CMK (cell line): ENCODE results near the gene SORBS2.

ENCODE experiments used
- DNase-seq: peaks from one replicate; pipeline ENCODE4 v3.0.0-alpha.2; 2010; ENCODE audit warnings: low read depth

Gene SORBS2

DNA sequence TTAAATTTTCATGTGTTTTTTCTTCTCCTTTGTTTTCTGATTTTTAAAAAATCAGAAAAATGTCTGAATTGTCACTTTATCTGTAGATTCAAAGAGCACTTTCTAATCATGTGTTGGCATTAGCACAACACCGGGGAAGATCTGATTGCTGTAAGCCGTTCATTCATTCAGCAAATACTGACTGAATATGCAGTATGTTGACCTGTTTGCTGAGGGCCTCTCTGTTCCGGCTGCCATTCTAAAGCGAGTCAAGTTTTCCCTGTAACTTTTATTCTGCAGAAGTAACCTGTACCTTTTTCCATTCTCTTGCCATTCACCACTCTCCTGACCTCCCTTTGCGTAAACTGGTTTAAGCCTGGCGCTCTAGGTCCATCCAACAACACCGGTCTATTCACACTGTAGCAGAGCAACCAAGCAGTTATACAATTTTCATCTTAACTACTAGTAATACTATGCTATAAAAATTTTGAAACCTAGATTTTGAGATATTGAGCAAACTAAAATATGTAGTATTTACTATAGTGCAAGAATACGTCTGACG lies 6.7 kb downstream of the SORBS2 start:
- DNase-seq = no peak

DNA sequence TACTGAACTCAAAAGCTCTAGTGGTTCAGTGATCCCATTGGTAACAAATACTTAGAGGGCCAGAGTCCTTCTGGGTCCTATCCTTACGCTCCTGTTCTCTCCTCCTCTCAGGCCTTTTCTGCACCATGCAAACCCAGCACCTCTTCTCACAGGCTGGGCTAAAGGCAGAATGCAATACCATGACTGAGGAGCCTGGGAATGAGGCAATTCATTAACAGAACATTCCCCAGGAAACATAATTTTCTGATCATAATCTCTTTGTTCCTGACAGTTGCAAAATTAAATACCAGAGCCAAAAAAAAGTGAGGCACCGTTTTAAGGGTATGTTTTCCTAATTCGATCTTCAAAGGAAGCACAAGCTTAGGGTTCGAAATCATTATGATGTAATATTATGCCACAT lies 9.0 kb downstream of the SORBS2 start:
- no peak for DNase-seq

DNA sequence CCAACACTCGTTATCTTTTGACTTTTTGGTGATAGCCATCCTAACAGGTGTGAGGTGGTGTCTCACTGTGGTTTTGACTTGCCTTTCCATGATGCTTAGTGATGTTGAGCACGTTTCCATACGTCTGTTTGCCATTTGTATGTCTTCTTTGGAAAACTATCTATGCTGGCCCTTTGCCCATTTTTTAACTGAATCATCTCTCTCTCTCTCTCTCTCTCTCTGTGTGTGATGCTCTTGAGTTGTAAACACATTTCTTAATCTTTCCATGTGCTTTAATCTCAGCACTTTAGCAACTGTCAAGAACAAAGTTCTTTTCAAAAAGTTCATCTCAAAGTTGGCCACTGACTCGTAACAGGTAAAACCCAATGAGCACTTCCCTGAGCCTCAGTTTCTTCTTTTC lies 10.5 kb downstream of the SORBS2 start:
- no peak for DNase-seq

DNA sequence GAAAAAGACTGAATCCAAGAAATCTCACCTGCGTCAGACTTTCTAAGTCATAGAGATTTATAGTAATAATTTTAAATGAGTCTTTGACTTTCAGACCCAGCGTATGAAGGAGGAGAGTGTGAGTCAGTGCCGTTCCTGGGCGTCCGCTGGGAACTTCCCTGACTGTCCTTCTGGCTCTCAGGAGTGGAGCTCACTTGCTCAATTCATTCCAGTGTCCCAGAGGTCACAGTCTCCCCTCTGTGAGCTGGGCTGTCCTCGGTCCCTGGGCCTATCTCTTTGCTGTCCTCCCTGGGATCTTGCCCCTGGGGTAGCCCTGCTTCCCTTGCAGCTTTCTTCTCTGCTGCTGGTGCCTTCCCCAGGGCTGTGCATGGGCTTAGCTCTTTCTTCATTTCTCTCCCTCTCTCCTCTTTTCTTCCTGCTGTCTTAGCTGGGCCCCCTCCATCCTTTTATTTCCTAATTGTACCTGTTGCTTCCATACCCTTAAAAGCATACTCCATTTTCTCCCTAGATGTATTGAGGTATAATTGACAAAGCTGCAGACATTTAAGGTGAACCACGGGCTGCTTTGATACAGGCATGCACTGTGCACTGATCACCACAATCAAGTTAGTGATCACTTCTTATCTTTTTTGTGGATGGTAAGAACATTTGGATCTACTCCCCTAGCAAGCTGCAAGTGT lies 11.6 kb downstream of the SORBS2 start:
- DNase-seq = no peak

DNA sequence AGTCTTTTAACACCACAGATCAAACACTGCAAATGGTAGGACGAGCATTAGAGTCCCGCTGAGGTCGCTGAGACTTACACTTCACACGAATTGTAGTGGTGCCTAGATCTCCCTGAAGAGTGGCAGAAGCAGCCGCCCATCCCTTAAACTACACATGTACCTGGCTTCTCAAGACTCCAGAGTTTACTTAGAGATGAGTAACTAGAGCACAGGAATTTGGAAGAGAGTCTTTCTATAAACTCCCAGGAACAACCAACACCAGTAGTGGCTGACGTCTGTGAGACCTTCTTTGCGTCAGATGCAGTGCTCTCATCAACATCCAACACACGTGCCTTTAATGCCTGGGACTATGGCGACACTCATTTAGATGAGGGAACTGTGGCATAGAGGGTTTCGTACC lies 12.6 kb downstream of the SORBS2 start:
- DNase-seq = no peak

DNA sequence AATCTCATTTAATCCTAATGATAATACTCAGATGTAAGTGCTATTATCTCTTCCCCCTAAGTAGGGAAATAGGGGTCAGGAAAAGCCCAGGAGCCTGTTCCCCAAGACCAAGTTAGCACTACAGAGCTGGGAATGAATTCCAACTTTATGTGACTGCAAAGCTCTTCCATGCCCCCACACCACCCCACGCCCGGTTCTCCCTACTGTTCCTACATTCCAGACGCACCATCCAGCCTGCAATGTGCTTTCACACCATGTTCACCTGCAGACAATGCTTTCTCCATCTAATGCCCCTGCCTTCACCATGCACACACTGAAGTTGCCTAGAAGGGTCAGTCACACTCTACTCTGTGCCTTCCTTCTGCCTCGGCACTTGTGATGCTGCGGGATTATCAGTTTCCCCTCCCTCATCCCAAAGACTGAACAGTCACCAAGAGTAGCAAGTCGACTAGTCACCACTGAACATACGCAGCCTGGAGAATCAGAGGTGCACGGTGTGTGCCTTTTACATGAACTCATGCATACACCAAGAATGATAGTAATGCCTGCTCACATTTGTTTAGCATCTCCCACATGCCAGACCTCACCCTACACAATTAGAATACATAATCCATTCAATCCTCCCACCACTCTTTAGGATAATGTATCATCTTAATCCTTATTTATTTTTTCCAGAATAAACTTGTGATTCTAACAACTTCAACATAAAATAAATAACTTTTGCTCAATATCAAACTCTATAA lies 14.2 kb downstream of the SORBS2 start:
- DNase-seq = no peak

DNA sequence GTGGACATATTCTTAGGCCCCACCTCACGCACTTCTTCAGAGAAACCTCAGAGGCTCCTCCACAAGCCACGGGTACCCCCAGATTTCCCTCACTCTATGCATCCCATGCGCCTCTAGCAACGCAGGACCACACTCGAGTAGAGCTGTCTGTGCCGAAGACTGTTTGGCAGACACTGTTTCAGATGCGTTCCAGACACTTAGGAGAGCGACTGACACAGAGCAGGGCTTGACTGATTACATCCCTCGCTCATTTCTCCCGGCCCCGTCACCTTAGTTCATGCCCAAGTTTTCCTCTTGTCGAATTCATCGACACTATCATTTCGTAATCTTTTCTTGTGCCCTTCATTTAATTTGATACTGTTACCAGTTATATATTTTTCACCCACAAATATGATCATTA lies 15.0 kb downstream of the SORBS2 start:
- no peak for DNase-seq

DNA sequence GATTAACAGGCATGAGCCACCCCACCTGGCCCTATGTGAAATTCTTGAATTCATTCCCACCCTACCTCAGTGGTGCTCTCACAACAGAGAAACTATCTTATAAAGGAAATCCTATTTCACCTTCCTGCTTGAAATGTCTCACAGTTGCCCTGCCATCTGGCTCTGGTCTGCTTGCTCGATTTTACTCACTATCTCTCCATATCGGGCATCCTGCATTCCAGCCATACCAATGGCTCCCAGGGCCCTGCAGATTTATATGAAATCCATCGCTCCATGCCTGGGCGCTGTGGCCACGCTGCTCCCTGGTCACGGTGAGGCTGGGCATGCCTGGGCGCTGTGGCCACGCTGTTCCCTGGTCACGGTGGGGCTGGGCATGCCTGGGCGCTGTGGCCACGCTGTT lies 15.8 kb downstream of the SORBS2 start:
- no peak for DNase-seq

DNA sequence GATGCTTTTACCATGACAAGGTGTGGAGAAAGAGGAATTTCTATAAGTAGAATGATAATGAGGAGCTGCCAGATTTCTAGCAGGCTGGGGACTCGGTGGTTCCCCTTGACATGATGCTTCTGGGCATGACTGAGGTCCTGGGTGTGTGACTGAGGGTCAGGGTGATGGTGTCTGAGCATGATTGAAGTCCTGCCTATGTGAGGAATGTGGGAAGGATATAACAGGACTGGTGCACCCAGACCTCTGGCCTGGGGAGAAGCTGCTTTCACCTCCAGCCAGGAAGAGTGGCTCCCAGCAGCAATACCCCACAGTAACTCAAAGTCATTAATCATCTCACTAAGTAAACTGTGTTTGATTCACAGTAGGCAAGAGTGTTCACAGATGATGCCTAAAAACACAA lies 17.4 kb downstream of the SORBS2 start:
- no peak for DNase-seq

DNA sequence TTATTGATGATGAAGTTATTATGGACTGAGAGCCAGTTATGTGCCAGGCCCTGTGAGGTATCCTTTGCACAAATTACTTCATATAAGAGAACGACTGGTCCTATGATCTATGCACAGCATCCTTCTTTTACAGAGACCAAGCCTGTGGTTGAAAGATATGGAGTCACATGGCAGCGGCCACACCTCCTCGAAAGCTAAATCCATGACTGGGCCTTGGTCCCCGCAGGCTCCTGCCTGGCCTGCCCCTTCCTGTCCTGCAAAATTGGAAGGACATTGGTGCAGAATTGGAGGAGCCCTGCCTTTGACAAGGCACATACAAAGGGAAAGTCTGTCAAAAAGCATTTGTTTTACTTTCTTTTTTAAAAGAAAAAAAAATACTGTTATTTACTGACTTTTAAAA lies 18.3 kb downstream of the SORBS2 start:
- DNase-seq = no peak

DNA sequence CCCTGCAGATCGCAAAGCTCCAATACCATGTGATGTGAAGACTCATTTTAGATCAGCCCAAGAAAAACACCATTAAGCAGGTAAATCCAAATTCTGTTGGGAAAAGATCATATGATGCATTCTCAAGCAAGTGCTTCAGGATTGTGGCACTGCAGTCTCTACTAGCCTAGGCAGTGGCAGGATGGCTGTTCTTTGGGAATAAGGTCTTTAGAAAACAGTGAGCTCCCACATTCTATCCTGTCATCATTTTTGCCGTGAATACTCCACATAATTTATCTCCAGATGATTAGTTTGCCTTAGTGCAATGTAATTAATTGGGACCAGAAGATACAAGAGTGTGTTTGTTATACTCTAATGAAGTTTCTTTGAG lies 18.9 kb downstream of the SORBS2 start:
- no peak for DNase-seq

DNA sequence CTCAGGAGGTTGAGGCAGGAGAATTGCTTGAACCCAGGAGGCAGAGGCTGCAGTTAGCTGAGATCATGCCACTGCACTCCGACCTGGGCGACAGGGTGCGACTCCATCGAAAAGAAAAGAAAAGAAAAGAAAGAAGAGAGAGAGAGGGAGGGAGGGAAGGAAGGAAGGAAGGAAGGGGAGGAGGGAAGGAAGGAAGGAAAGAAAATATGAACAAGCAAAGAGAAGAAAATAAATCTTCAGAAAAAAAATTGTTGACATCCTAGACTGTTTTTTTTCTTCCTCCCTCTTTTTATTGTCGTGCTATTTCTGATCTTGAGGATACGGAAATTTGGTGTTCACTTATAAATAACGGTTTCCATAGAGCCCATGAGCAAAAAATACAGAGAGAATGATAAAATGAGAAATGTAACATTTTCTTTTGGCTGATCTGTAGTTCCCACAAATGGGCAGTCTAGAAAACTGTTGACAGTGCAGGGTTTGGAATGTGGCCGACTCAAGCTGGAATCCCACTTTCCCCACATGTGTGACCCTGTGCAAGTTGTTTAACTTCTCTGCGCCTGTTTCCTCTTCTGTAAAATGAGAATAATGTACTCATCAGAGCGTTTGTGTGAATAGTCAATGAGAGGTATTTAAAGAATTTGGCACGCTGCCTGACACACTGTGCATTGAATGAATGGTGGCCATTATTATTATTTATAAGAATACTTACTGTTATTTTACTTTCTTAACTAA lies 19.4 kb downstream of the SORBS2 start:
- no peak for DNase-seq

DNA sequence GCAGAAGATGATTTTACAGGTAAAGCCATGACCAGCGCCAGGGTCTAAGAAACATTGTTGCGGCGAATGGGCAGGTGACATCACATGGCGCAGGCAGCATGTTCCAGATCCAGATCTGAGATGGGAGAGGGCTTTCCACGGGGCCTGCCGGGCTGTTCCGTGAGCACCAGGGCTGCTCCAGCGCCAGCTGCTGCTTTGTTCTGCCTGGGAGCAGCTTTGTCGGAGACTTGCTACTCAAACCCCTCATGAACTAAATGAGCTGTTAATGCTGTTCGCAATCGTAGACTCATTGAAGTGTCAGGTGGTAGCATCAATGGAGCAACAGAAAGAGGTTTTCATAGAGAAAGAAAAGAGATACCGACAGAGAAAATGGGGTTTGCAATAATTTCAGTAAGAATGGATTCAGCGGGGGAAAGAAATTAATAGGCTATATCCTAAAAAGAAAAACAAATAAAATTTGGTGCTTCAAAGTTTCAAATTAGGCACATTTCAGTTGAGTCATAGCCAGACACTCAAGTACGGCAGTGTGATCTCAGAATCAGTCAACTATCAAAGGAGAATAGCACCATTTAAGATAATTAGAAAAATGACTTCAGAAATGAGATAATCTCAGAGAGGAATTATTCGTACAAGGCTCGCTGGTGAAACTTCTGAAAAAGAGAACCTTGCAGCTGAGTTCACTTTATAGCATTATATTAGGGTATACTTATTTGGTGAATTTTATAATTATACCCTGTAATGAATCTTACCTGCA lies 23.9 kb downstream of the SORBS2 start:
- DNase-seq = no peak

DNA sequence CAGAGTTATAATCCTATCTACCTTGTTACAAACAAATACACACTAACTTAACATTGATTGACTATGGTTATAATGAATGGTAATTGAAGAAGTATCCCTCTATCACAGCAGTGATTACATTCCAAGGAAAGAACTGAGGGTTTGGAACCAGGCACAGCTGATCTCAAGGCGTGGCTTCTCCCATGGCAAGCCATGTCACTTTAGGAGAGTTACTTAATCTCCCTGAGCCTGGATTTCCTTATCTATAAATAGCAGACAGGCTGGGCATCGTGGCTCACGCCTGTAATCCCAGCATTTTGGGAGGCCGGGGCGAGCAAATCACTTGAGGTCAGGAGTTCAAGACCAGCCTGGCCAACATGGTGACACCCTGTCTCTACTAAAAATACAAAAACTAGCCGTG lies 25.6 kb downstream of the SORBS2 start:
- DNase-seq = no peak

DNA sequence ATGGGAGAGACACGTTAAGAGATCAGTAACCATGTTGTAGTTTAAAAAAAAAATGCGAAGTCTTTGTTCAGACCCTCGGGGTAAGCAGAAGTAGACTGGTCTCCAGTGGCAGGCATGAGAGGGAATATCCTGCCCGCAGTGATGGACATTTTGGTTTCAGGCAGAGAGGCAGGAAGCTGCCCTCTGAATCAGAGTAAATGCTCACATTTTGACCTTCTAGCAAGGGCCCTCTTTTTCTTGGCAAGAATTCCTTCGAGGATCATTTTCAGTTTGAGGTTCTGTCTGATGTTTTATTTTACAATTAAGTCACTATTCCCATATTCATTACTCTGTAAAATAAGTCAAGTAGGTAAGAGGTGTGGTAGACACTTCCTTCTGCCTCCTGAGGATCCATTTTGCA lies 28.4 kb downstream of the SORBS2 start:
- DNase-seq = no peak

DNA sequence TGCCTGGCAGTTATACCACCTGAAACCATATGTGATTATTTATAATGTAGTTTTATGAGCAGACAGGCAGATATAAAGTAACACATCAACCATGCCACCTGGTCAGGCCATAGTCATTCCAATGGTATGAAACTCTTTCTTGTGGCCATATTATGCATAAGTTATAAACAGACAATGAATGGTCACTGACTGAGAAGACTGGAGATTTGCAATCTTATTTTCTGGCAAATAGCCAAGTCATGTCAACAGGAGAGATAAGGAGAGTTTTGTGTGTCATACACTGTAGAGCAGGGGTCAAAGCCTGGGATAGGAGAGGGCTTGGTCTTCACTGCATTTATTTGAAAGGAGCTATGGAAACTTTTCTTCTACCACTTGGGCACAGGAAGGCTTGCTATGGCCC lies 29.5 kb downstream of the SORBS2 start:
- DNase-seq = no peak

DNA sequence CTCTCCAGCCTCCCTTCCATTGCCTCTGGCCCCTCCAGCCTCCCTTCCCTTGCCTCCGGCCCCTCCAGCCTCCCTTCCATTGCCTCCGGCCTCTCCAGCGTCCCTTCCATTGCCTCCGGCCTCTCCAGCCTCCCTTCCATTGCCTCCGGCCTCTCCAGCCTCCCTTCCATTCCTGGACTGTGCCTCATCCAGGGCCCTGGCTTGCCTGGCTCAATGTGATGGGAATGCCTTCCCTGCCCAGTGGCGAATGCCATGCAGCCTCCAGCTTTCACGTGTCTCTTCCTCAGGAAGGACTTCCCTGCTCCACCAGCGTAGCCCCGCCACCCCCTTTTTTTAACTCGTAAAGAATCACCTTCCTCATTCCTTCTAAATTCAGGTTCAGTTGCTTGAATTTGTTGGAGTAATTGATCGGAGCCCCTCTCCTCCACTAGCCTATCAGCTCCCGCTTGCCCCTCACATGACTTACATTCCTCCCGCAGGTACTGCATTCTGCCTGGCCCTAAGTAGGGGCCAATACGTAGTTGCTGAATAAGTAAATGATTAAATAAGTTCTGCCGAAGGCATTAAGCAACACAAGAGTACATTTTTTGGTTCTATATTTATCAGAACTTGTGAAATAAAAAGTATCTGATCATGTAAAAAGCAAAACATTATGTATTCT lies 30.3 kb downstream of the SORBS2 start:
- no peak for DNase-seq

DNA sequence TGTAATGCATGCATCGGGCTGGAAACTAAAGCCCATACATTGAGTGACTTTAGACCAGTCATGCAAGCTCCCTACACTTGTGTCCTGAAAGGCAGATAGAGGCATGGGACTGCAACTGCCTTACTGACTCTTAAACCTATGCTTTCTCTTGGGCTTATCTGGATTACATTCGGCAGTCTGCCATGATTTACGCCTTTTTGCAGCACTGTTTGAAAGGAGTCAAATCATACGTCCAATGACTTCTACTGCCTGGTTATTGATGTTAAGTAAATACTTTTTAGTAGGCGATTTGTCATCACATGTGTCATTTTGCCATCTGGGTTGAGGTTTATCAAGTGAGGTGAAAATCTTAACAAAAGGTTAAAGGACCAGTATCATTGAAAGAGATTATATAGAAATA lies 31.5 kb downstream of the SORBS2 start:
- DNase-seq = no peak

DNA sequence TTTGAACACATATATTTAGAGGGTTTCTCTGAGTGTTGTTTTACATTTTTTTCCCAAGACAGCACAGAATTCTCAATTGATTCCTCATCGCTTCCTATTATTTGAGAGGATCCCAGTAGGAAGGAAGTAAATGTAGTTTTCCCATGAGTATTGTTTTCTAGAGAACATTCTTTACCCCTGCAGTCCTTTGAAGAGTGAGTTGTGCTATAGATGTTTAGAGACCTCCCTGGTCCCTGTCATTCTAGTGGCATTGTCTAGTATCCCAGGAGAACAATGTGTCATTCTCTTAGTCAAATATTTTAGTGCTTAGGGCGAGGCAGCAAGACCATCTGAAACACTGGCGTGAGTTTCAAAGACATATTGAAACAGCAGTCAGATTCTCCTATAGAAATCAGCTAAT lies 32.5 kb downstream of the SORBS2 start:
- no peak for DNase-seq

DNA sequence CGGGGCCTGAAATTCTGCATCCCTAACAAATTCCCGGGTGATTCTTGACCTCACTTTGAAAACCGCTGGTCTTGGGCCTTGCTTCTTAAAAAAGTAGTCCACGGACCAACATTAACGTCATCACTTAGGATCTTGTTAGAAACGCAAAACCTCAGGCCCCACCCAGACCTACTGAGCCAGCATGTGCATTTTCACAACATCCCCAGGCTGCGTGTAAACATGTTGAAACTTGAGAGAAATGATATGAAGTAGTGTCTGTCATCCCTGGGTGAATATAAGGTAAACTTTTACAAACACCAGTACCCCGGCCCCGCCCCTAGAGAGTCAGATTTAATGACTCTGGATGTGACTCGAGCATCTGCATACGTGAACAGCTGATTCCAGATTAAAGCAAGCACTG lies 33.7 kb downstream of the SORBS2 start:
- DNase-seq = no peak

DNA sequence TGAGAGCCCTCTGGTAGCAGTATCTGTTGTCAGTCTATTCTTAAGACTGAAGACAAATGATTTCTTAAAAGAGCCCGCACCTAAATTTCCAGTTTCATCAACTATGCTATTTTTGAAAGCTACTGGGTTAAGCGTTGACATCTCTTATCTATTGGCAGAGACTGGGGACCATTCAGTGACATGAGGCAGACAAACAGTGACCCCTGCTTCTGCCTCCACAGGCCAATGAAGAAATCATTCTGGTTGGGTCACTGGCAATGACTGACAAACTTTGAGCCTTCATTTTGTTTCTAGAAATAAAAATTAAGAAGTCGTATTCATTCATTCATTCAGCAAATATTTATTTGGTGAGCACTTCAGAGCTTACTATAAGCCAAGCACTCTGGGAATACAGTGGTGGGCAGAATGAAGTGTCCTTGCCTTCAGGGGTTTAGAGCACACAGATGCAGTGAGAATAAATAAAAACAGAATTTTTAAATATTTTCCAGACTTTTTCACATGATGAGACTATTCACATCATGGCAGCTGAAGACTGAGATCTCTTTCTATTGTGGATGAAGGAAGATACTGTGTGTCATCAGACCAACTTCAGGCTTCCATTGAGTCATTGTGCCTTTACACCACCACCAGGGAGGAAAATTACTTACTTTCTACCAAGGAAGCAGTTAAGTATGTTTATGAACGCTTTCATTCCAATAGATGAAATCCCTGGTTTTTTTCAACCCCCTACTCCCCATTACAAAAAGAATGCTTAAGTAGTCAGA lies 36.0 kb downstream of the SORBS2 start:
- DNase-seq = no peak
